Measurements from ENCODE around the gene CNIH4. TPM values are rescaled to one million over a fixed set of nuclear protein-coding genes. Genes with fewer than 3 reads are reported as not detected.

CNIH4 gene
- total and polyA plus RNA-seq, 10 of the 15 experiments (the other 5 are each of a cell fraction or from before 2014, with no cell fraction given), result 23.2 to 173 (median 51.4) TPM

DNA sequence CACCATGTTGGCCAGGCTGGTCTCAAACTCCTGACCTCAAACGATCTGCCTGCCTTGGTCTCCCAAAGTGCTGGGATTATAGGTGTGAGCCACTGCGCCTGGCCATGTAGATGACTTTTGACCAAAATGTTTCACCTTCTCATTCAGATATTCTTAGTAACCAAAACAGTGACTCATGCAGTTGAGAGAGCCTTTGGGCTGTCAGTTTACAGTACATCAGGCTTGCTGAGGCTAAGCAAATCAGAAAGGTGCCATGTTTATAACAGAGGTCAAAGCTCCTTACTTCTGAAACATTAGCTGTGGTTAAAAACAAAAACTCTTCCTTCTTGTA lies 21.0 kb downstream of the CNIH4 start (continued):
- TF ChIP-seq, protein P1, sequence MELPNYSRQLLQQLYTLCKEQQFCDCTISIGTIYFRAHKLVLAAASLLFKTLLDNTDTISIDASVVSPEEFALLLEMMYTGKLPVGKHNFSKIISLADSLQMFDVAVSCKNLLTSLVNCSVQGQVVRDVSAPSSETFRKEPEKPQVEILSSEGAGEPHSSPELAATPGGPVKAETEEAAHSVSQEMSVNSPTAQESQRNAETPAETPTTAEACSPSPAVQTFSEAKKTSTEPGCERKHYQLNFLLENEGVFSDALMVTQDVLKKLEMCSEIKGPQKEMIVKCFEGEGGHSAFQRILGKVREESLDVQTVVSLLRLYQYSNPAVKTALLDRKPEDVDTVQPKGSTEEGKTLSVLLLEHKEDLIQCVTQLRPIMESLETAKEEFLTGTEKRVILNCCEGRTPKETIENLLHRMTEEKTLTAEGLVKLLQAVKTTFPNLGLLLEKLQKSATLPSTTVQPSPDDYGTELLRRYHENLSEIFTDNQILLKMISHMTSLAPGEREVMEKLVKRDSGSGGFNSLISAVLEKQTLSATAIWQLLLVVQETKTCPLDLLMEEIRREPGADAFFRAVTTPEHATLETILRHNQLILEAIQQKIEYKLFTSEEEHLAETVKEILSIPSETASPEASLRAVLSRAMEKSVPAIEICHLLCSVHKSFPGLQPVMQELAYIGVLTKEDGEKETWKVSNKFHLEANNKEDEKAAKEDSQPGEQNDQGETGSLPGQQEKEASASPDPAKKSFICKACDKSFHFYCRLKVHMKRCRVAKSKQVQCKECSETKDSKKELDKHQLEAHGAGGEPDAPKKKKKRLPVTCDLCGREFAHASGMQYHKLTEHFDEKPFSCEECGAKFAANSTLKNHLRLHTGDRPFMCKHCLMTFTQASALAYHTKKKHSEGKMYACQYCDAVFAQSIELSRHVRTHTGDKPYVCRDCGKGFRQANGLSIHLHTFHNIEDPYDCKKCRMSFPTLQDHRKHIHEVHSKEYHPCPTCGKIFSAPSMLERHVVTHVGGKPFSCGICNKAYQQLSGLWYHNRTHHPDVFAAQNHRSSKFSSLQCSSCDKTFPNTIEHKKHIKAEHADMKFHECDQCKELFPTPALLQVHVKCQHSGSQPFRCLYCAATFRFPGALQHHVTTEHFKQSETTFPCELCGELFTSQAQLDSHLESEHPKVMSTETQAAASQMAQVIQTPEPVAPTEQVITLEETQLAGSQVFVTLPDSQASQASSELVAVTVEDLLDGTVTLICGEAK (IDR thresholded peaks at IDR 0.05; ENCODE audit: borderline replicate concordance), result no peak
- TF ChIP-seq ZNF217 (IDR thresholded peaks at IDR 0.05) (no peak), MEF2A (IDR thresholded peaks at IDR 0.05; ENCODE audit: insufficient read depth, low read depth, low read length) (peak; percentile 64), HDAC6 (IDR thresholded peaks at IDR 0.05; ENCODE audit: unreplicated experiment) (no peak), RCOR1 (conservative IDR thresholded peaks at IDR 0.05; ENCODE audit: low read depth, low read length) (no peak), IKZF1 (conservative IDR thresholded peaks at IDR 0.05) (peak; percentile 57), CBX3 (IDR thresholded peaks at IDR 0.05; ENCODE audit: borderline replicate concordance, low read depth) (no peak), DPF2 (IDR thresholded peaks at IDR 0.05) (no peak), USF2 (IDR thresholded peaks at IDR 0.05; ENCODE audit: borderline replicate concordance, low read depth, low read length) (no peak)
- TF ChIP-seq, protein P2, sequence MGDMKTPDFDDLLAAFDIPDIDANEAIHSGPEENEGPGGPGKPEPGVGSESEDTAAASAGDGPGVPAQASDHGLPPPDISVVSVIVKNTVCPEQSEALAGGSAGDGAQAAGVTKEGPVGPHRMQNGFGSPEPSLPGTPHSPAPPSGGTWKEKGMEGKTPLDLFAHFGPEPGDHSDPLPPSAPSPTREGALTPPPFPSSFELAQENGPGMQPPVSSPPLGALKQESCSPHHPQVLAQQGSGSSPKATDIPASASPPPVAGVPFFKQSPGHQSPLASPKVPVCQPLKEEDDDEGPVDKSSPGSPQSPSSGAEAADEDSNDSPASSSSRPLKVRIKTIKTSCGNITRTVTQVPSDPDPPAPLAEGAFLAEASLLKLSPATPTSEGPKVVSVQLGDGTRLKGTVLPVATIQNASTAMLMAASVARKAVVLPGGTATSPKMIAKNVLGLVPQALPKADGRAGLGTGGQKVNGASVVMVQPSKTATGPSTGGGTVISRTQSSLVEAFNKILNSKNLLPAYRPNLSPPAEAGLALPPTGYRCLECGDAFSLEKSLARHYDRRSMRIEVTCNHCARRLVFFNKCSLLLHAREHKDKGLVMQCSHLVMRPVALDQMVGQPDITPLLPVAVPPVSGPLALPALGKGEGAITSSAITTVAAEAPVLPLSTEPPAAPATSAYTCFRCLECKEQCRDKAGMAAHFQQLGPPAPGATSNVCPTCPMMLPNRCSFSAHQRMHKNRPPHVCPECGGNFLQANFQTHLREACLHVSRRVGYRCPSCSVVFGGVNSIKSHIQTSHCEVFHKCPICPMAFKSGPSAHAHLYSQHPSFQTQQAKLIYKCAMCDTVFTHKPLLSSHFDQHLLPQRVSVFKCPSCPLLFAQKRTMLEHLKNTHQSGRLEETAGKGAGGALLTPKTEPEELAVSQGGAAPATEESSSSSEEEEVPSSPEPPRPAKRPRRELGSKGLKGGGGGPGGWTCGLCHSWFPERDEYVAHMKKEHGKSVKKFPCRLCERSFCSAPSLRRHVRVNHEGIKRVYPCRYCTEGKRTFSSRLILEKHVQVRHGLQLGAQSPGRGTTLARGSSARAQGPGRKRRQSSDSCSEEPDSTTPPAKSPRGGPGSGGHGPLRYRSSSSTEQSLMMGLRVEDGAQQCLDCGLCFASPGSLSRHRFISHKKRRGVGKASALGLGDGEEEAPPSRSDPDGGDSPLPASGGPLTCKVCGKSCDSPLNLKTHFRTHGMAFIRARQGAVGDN (IDR thresholded peaks at IDR 0.05), result 0 out of 2 replicates have a peak, but pooled peaks have one; percentile 21
